HepG2 (cell line): ENCODE data around the gene ZNF302.

ENCODE experiments used
- CREB1 ChIP-seq, 2 experiments: fragments of 450-650 bp in 1 of 2; IDR thresholded peaks; 2 replicates each; pipeline ENCODE4 v1.6.1; 2016 to 2017; ENCODE audit warnings: control low read depth in 1 of 2, mild to moderate bottlenecking in 1 of 2, missing compliant biosample characterization in 1 of 2, missing genetic modification characterization in 1 of 2
- CTCF ChIP-seq: sonication (generic); formaldehyde crosslinking; IDR thresholded peaks from 2 replicates; pipeline ENCODE4 v1.5.0; 2020; ENCODE audit warnings: mild to moderate bottlenecking, missing genetic modification reagents, moderate library complexity
- EHMT2 ChIP-seq: fragments of 200-600 bp; sonication (generic); IDR thresholded peaks from 2 replicates; pipeline ENCODE4 v1.7.0; 2017; ENCODE audit warnings: antibody characterized with exemption, low read depth, low read length, borderline replicate concordance
- ELK4 ChIP-seq: sonication (generic); formaldehyde crosslinking; IDR thresholded peaks from 2 replicates; pipeline ENCODE4 v1.9.0; 2021; ENCODE audit warnings: missing genetic modification reagents, borderline replicate concordance
- HNF4G ChIP-seq, 2 experiments: sonication (generic) in 1 of 2; formaldehyde crosslinking in 1 of 2; IDR thresholded peaks; 2 replicates each; pipeline versions ENCODE4 v1.4.0 to v1.6.1; 2011 to 2020; ENCODE audit warnings: borderline replicate concordance in 2 of 2, low read depth in 2 of 2, mild to moderate bottlenecking in 2 of 2, low read length in 1 of 2, missing genetic modification reagents in 1 of 2, moderate library complexity in 1 of 2
- NFIB ChIP-seq: sonication (generic); formaldehyde crosslinking; IDR thresholded peaks from 2 replicates; pipeline ENCODE4 v1.9.0; 2021; ENCODE audit warnings: missing genetic modification reagents, mild to moderate bottlenecking, borderline replicate concordance
- NR3C1 ChIP-seq: sonication (generic); formaldehyde crosslinking; IDR thresholded peaks from 2 replicates; pipeline ENCODE4 v1.4.0; 2020; ENCODE audit warnings: missing genetic modification reagents
- RAD21 ChIP-seq: fragments of 450-650 bp; formaldehyde crosslinking; IDR thresholded peaks from 2 replicates; pipeline ENCODE4 v1.5.0; 2020; ENCODE audit warnings: mild to moderate bottlenecking
- SYNCRIP ChIP-seq: fragments of 200-400 bp; formaldehyde crosslinking; IDR thresholded peaks from 2 replicates; pipeline ENCODE4 v1.6.1; 2018; ENCODE audit warnings: mild to moderate bottlenecking, low read depth, low read length; ENCODE audit not compliant: insufficient read depth
- ZBTB8A ChIP-seq: sonication (generic); formaldehyde crosslinking; IDR thresholded peaks from 2 replicates; pipeline ENCODE4 v1.4.0; 2020; ENCODE audit warnings: mild to moderate bottlenecking, low read depth, missing genetic modification reagents, borderline replicate concordance
- ZNF468 ChIP-seq: sonication (generic); formaldehyde crosslinking; IDR thresholded peaks from 2 replicates; pipeline ENCODE4 v1.8.0; 2022; ENCODE audit warnings: mild to moderate bottlenecking, moderate library complexity, missing genetic modification reagents
- ZNF784 ChIP-seq: sonication (generic); formaldehyde crosslinking; IDR thresholded peaks from 2 replicates; pipeline ENCODE4 v1.5.1; 2020; ENCODE audit warnings: missing genetic modification reagents, mild to moderate bottlenecking, borderline replicate concordance
- TF ChIP-seq, protein P1 (sequence below): sonication (generic); formaldehyde crosslinking; IDR thresholded peaks from 2 replicates; pipeline ENCODE4 v1.4.0; 2020; ENCODE audit warnings: missing genetic modification reagents

- TF ChIP-seq, protein P1, sequence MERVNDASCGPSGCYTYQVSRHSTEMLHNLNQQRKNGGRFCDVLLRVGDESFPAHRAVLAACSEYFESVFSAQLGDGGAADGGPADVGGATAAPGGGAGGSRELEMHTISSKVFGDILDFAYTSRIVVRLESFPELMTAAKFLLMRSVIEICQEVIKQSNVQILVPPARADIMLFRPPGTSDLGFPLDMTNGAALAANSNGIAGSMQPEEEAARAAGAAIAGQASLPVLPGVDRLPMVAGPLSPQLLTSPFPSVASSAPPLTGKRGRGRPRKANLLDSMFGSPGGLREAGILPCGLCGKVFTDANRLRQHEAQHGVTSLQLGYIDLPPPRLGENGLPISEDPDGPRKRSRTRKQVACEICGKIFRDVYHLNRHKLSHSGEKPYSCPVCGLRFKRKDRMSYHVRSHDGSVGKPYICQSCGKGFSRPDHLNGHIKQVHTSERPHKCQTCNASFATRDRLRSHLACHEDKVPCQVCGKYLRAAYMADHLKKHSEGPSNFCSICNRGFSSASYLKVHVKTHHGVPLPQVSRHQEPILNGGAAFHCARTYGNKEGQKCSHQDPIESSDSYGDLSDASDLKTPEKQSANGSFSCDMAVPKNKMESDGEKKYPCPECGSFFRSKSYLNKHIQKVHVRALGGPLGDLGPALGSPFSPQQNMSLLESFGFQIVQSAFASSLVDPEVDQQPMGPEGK: no peak
- TF ChIP-seq ZBTB8A: no peak
- TF ChIP-seq ZNF784: no peak
- no peak for TF ChIP-seq ELK4 (CRISPR knock-in tag)
- no peak for TF ChIP-seq ZNF468 (CRISPR knock-in tag)
- TF ChIP-seq CTCF (CRISPR knock-in tag): no peak
- no peak for TF ChIP-seq NFIB
- TF ChIP-seq RAD21 (CRISPR knock-in tag): no peak
- no peak for TF ChIP-seq NR3C1 (CRISPR knock-in tag)
- TF ChIP-seq EHMT2: no peak
- TF ChIP-seq CREB1 (IDR thresholded peaks at IDR 0.05): no peak
- no peak for TF ChIP-seq CREB1 (CRISPR knock-in tag; IDR thresholded peaks at IDR 0.05)
- no peak for TF ChIP-seq HNF4G (IDR thresholded peaks at IDR 0.05; ENCODE audit: borderline replicate concordance, low read depth, low read length)
- no peak for TF ChIP-seq HNF4G (CRISPR knock-in tag; IDR thresholded peaks at IDR 0.05; ENCODE audit: borderline replicate concordance, low read depth)
- TF ChIP-seq SYNCRIP: no peak
Observed at GRCh38 chr19:34642241-34642640, 35.2 kb upstream of the ZNF302 start.
